ENCODE data around the gene KCNK15.

Gene KCNK15

GRCh38 chr20:44715499-44716308 is 30.0 kb upstream of the KCNK15 start:
- no peak for DNase-seq

GRCh38 chr20:44716309-44717106 is 29.2 kb upstream of the KCNK15 start:
- DNase-seq: no peak

GRCh38 chr20:44717986-44718385 is 27.7 kb upstream of the KCNK15 start:
- no peak for DNase-seq

GRCh38 chr20:44719841-44720240 is 25.8 kb upstream of the KCNK15 start:
- no peak for DNase-seq

- DNase-seq: no peak
Measured at GRCh38 chr20:44720621-44720996, 25.1 kb upstream of the KCNK15 start.

GRCh38 chr20:44720997-44721784 is 24.5 kb upstream of the KCNK15 start:
- no peak for DNase-seq

GRCh38 chr20:44721785-44722054 is 23.9 kb upstream of the KCNK15 start:
- DNase-seq: no peak

GRCh38 chr20:44722990-44723389 is 22.7 kb upstream of the KCNK15 start:
- DNase-seq: no peak

- no peak for DNase-seq
Measured at GRCh38 chr20:44723391-44723790, 22.3 kb upstream of the KCNK15 start.

- no peak for DNase-seq
Measured at GRCh38 chr20:44723798-44724362, 21.8 kb upstream of the KCNK15 start.

- DNase-seq: no peak
Measured at GRCh38 chr20:44724423-44725091, 21.1 kb upstream of the KCNK15 start.

- no peak for DNase-seq
Measured at GRCh38 chr20:44725837-44726236, 19.8 kb upstream of the KCNK15 start.

- DNase-seq: no peak
Measured at GRCh38 chr20:44727039-44727438, 18.6 kb upstream of the KCNK15 start.

GRCh38 chr20:44727651-44728050 is 18.0 kb upstream of the KCNK15 start:
- DNase-seq: no peak

- no peak for DNase-seq
Measured at GRCh38 chr20:44728801-44729443, 16.7 kb upstream of the KCNK15 start.

- DNase-seq: no peak
Measured at GRCh38 chr20:44730441-44730840, 15.2 kb upstream of the KCNK15 start.

GRCh38 chr20:44731657-44732056 is 14.0 kb upstream of the KCNK15 start:
- no peak for DNase-seq

GRCh38 chr20:44732327-44732726 is 13.3 kb upstream of the KCNK15 start:
- no peak for DNase-seq

- DNase-seq: peak; percentile 39
Measured at GRCh38 chr20:44733341-44734069, 12.2 kb upstream of the KCNK15 start.

GRCh38 chr20:44734938-44735337 is 10.7 kb upstream of the KCNK15 start:
- DNase-seq: no peak

GRCh38 chr20:44735816-44736169 is 9.9 kb upstream of the KCNK15 start:
- DNase-seq: no peak

All from activated gamma-delta T cell treated with Interleukin-2 at 50 U/mL for 16 hours (primary cell).